Memory B cell (primary cell): Measurements from ENCODE around the gene UST.
"Not testable (repeated sequence)": the region's sequence is repeated elsewhere in the genome, so short reads cannot be mapped to it uniquely, and the experiment has no call there.

Source experiments
- ATAC-seq: fragments of 150-1000 bp; cut with Tn5 transposase; 2 replicates; pipeline ENCODE4 v1.10.0; 2021; ENCODE audit warnings: low read depth, mild to moderate bottlenecking, moderate library complexity
- DNase-seq, 2 donors: peaks; one replicate each; pipeline ENCODE4 v3.0.0; 2022; ENCODE audit warnings: low spot score in 2 of 2
- H3K27ac Mint-ChIP-seq: one replicate; pipeline ENCODE4 v1.8.0; 2022; ENCODE audit warnings: mild to moderate bottlenecking, moderate library complexity, mixed read lengths
- H3K27me3 Mint-ChIP-seq: one replicate; pipeline ENCODE4 v1.8.0; 2022; ENCODE audit warnings: mixed read lengths
- H3K36me3 Mint-ChIP-seq: one replicate; pipeline ENCODE4 v1.8.0; 2022; ENCODE audit warnings: mild to moderate bottlenecking, mixed read lengths
- H3K4me1 Mint-ChIP-seq: one replicate; pipeline ENCODE4 v1.8.0; 2022; ENCODE audit warnings: mixed read lengths
- H3K4me3 Mint-ChIP-seq: one replicate; pipeline ENCODE4 v1.8.0; 2022; ENCODE audit warnings: mild to moderate bottlenecking, moderate library complexity, mixed read lengths
- H3K9me3 Mint-ChIP-seq: one replicate; pipeline ENCODE4 v1.8.0; 2022; ENCODE audit warnings: mixed read lengths

UST gene

DNA sequence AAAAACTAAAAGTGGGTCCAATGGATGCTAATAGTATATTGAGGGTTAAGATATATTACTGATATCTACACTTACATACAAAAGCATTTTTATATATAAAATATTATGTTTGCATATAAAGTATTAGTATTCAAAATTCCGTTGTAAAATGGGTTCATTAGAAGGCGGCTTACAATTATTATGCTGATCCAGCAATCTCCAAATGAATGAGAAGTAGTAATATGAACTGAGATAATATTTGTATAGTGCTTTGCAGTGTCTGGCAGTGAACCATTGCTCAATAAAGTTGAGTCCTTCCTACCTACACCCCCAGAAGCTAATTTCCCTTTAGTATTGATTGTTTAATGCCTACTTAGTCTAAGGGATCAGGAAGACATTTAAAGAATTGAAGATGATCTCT is 146.2 kb downstream of the UST start:
- peaks cover 7% of the 10 kb centered on the region for H3K4me1 Mint-ChIP-seq
- ATAC-seq: no peak
- H3K4me3 Mint-ChIP-seq: no peak overlapping the region

DNA sequence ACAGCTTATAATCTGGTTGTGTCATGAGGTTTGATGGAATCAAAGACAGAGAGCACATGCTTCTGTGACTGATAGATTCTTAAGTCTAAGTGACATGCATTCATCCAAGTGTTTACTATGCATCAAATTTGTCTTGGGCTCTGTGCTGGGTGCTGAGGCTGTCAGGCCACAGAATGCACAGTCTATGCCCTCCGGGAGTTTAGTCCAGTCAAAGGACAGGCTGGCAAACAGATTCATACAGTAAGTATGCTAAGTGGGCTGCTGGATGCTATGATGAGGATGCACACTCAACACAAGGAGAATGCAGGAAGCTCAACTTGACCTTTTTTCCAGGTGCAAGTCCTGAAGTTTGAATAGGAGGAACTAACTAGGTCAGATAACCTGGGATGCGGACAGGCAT is 146.7 kb downstream of the UST start:
- H3K4me1 Mint-ChIP-seq: peaks cover 7% of the 10 kb centered on the region
- H3K27me3 Mint-ChIP-seq: no peaks in the 10 kb centered on the region
- H3K27ac Mint-ChIP-seq: peak overlapping the region; percentile 3
- H3K9me3 Mint-ChIP-seq: no peaks in the 10 kb centered on the region
- H3K4me3 Mint-ChIP-seq: no peak overlapping the region
- ATAC-seq: no peak
- H3K36me3 Mint-ChIP-seq: peaks cover 23% of the 10 kb centered on the region
- DNase-seq: no peak

More for the DNA sequence above, 146.2 kb downstream of the UST start:
- Mint-ChIP-seq H3K36me3 (peaks cover 26% of the 10 kb centered on the region), H3K9me3 (no peaks in the 10 kb centered on the region), H3K27me3 (no peaks in the 10 kb centered on the region), H3K27ac (no peak overlapping the region)
- no peak for DNase-seq

DNA sequence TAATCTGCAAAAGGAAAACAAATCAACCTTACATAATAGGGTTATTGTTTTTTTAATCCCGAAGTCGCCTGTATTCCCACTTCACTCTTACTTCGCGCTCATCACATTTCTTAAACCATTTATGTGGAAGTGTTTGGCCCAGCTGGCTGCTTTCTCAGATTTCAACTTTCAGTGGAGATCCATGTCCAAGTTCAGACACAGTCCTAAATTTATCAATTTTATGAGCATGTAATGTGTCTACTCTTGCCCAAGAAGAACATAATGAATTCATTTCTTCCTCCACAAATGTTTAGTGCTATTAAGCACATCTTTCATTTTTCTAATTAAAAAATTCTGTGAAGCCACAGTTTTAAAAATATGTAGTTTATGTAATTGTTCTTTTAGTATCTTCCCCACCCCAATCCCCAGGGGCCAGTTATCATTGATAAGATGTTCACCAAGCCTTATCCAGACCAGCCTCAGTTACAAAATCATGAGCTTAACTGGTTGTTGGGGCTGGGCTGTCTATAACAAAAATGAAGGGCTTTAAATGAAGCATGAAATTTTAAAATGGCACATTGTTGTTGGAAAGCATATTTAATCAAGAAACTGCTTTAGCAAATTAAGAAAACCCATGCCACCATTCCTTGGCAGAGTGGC is 151.7 kb downstream of the UST start:
- peaks cover 29% of the 10 kb centered on the region for H3K36me3 Mint-ChIP-seq
- H3K4me1 Mint-ChIP-seq: peaks cover 6% of the 10 kb centered on the region
- H3K27ac Mint-ChIP-seq: no peak overlapping the region
- no peaks in the 10 kb centered on the region for H3K27me3 Mint-ChIP-seq
- H3K9me3 Mint-ChIP-seq: peaks cover 8% of the 10 kb centered on the region
- DNase-seq: no peak
- no peak overlapping the region for H3K4me3 Mint-ChIP-seq
- ATAC-seq: no peak

DNA sequence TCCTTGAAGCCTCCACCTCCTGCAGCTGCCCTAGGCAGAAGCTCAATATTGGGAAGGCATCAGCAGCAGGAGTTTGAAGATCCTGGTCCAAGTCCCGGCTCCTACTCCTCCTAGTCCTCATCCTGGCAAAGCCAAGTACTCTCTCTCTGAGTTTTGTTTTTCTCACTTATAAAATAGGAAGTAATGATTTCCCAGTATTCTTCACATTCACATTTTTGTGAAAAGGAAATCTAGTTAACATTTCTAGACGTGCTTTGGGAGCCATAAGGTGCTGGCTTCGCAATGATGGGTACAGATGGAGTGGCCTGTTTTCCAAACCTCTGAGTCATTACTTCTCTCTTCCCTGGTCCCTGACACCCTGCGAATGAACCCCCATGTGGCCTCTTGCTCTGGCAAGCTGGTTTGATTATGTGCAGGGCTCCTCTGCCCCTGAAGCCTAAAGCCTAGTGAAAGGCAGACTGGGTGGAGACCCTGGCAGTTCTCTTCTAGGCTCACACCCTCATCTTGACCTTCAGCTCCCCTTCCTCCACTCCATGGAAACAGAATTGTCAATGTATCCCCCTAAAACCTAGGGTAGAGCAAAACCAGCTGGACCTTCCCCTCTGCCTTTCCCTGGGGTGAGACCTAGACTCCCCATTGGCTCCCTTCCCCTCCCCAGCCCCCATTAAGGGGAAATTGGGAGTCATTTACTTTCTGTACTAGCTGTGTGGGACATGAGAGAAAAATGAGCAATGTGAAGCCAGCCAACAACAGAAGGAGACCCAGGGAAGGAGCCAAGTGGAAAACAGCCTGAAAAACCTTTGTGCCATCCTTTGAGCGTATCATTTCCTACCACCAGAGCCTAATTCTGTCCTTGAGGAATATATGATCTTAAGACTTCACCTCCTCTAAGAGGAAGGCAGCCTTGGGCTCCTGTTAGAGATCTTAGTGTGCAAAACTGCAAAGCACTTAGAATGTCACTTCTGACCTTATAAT is 158.4 kb downstream of the UST start:
- H3K4me1 Mint-ChIP-seq: peaks cover 17% of the 10 kb centered on the region
- no peaks in the 10 kb centered on the region for H3K27me3 Mint-ChIP-seq
- peaks cover 13% of the 10 kb centered on the region for H3K36me3 Mint-ChIP-seq
- peak overlapping the region; percentile 3 for H3K27ac Mint-ChIP-seq
- DNase-seq (no peak), ATAC-seq (no peak)
- H3K4me3 Mint-ChIP-seq: no peak overlapping the region
- peaks cover 6% of the 10 kb centered on the region for H3K9me3 Mint-ChIP-seq

DNA sequence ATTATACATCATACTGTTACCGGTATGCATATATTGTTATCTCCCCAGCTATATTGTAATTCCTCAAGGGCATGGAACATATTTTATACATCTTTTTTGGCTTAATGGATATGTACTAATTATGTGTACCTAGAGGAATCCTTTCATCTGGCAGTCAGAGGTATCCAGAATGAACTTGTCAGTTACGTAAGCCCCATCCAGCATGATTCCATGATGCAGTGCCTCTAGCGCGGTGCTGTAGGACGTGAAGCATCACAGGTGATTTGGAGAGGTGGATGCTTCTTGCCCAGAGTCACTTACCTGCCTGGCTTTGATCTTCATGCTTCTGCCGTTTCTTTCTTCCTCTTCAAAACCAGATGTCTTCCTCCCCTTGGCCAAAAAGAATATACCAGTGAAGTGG is 159.1 kb downstream of the UST start:
- peak overlapping the region; percentile 3 for H3K27ac Mint-ChIP-seq
- H3K36me3 Mint-ChIP-seq: peaks cover 8% of the 10 kb centered on the region

DNA sequence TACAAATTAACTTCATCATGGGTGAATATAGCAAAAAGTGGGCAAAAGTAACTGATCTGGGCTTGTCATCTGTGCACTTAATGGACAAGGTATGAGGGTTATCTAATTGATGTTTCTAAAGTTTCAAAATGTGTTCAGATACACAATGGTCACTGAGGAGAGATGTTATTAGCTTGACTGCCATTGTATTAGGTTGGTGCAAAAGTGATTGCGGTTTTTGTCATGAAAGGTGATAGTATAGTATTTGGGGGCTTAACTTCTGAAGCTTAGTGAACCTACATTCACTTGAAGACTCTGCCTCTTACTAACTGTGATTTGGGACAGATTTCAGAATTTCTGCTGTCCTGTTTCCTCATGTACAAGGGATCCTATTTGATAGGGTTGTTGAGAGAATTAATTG is 159.6 kb downstream of the UST start:
- H3K27ac Mint-ChIP-seq: peak overlapping the region; percentile 3
- ATAC-seq: no peak
- no peak overlapping the region for H3K4me3 Mint-ChIP-seq

More for the DNA sequence above, 159.1 kb downstream of the UST start:
- DNase-seq (no peak), ATAC-seq (no peak)
- H3K9me3 Mint-ChIP-seq: peaks cover under 1% of the 10 kb centered on the region
- peaks cover 15% of the 10 kb centered on the region for H3K4me1 Mint-ChIP-seq
- H3K27me3 Mint-ChIP-seq: no peaks in the 10 kb centered on the region
- no peak overlapping the region for H3K4me3 Mint-ChIP-seq

DNA sequence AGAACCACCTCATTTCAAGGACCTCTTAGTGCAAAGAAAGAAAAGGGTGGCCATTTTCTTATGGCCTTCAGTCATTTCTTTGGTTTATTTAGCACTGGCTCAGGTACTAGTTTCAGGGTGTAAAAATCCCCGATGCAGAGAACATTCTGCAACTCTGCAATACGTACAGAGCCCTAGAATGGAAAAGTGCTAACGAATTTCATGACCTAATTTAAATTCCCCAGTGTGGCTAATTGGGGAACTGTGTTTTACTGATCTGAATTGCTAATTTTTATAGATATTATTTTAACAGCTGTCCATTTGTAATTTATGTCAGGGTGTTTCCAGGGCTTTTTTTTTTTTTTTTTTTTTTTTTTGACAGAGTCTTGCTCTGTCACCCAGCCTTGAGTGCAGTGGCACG is 160.7 kb downstream of the UST start:
- Mint-ChIP-seq H3K27ac (no peak overlapping the region), H3K4me1 (peaks cover 15% of the 10 kb centered on the region), H3K4me3 (no peak overlapping the region), H3K36me3 (peaks cover 6% of the 10 kb centered on the region), H3K9me3 (no peaks in the 10 kb centered on the region), H3K27me3 (no peaks in the 10 kb centered on the region)
- DNase-seq: no peak
- peak; percentile 88 for ATAC-seq

More for the DNA sequence above, 159.6 kb downstream of the UST start:
- Mint-ChIP-seq H3K4me1 (peaks cover 15% of the 10 kb centered on the region), H3K27me3 (no peaks in the 10 kb centered on the region), H3K36me3 (peaks cover 6% of the 10 kb centered on the region), H3K9me3 (no peaks in the 10 kb centered on the region)
- DNase-seq: no peak

DNA sequence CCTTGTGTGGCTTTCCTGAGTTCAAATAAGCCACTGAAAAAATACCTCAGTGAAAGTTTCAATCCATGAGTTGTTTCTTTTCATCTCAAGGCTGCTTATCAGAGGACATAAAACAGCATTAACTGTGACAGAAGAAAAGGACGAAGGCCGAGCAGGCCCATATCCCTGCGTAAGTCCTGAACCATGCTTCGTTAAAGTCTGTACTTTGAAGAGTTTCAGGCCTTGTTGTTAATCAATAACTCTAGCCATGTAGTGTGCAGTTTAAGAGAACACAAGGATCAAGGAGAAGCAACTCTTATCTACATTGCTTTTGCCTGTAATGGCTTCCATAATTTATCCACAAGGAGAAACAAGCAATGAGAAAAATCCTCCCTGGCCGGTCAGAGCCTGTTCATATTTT is 165.4 kb downstream of the UST start:
- Mint-ChIP-seq H3K9me3 (no peaks in the 10 kb centered on the region), H3K27me3 (no peaks in the 10 kb centered on the region), H3K4me1 (peaks cover 7% of the 10 kb centered on the region), H3K27ac (no peak overlapping the region), H3K36me3 (peaks cover 6% of the 10 kb centered on the region), H3K4me3 (no peak overlapping the region)
- no peak for DNase-seq
- no peak for ATAC-seq

DNA sequence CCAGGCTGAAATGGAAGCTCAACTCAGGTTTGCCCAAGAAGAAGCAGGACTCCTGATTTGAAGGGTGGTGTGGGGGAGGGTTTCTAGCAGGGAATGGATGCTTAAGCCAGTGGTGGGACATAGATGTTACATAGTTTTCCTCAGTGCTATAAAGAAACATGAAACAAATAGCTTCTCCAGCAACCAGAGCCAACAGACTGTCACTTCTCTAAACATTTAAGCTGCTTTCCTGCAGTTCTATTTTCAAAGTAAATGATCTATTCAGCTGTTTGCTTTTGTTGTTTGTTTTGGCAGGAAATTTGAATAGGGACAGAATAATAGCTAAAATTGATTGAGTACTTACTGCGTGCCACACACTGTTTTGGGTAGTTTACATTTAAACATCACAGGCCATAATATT is 169.0 kb downstream of the UST start:
- no peak overlapping the region for H3K27ac Mint-ChIP-seq
- peaks cover 4% of the 10 kb centered on the region for H3K9me3 Mint-ChIP-seq
- no peak overlapping the region for H3K4me3 Mint-ChIP-seq
- no peak for DNase-seq
- H3K27me3 Mint-ChIP-seq: no peaks in the 10 kb centered on the region
- ATAC-seq: no peak
- peaks cover 15% of the 10 kb centered on the region for H3K36me3 Mint-ChIP-seq
- peaks cover 18% of the 10 kb centered on the region for H3K4me1 Mint-ChIP-seq

DNA sequence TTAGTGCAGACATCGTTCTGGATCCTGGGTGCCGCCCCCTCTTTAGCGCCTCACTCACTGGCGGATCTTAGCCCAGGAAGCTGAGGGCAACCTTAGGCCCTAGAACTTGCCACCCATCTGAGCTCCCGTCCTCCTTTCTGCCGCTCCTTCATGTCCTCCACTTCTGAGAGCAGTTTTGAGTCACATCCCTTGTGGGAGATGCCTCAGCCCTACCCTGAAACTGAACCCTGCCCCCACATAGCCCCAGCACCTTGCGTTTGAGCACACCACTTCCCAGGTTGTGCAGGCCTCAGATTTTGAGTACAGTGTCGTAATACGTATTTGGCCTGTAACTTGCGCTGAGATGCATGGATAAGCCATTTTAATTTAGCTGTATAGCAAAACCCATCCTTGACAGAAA is 169.7 kb downstream of the UST start:
- ATAC-seq, H3K4me3 Mint-ChIP-seq, DNase-seq, H3K27ac Mint-ChIP-seq, H3K9me3 Mint-ChIP-seq, H3K27me3 Mint-ChIP-seq: not testable (repeated sequence)
- H3K4me1 Mint-ChIP-seq: peaks cover 18% of the 10 kb centered on the region
- peaks cover 19% of the 10 kb centered on the region for H3K36me3 Mint-ChIP-seq

DNA sequence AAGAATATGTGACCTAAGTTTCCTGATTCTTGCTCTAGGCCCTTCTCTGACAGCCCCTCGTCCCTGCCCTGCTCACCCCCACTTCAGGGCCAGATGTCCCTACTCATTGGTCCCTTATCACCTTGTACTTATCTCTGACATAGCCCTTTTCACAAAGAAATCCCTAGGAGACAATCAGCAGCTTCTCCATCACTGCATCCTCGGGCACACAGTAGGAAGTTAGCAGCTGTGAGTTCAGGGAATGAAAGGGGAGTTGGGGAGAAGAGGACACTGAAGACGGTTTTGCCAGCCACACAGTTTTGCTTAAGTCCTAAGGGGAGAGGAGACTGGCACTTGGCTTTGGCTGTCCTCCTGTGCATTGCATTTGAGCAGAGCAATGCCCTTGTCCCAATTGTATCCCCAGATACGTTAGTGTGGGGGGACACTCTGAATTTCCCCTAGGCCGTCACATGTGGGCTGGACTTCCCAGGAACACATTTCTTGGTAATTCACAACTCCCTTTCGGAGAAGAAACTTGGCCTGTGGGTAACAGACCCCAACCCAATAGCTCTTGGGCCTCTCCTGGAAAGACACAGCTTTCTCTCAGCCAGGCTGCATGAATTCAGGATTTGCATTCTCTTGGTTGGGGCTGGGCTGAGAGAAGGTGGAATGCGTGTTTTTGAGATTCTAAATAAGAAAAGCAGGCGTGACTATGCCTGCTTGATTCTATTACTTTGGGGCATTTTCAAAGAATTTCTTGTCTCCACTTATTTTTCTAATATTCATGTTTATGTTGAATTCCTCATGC is 177.6 kb downstream of the UST start:
- H3K4me3 Mint-ChIP-seq: no peak overlapping the region
- peaks cover 15% of the 10 kb centered on the region for H3K36me3 Mint-ChIP-seq
- peak overlapping the region; percentile 35 for H3K27ac Mint-ChIP-seq
- DNase-seq (no peak), ATAC-seq (no peak)
- H3K27me3 Mint-ChIP-seq: no peaks in the 10 kb centered on the region
- peaks cover 13% of the 10 kb centered on the region for H3K4me1 Mint-ChIP-seq
- no peaks in the 10 kb centered on the region for H3K9me3 Mint-ChIP-seq

DNA sequence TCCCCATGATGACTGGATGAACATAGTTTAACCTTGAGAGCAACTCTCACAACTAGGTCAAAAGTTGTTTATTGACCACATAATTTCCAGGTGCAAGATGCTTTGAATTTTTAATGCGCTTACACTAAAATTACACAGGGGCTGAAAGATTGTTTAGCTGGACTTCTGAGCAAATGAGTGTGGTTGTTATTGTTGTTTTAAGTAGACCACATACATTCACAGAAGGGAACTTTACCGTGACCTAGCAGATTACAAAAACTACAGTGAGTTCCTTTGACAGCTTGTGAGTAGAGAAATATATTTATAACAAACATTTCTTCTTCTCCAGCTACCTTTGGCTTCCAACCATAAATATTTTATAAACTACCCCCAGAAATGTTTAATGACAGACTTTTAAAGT is 178.9 kb downstream of the UST start:
- DNase-seq: no peak
- Mint-ChIP-seq H3K4me1 (peaks cover 12% of the 10 kb centered on the region), H3K36me3 (peaks cover 11% of the 10 kb centered on the region), H3K27ac (no peak overlapping the region), H3K27me3 (no peaks in the 10 kb centered on the region), H3K4me3 (no peak overlapping the region), H3K9me3 (no peaks in the 10 kb centered on the region)
- ATAC-seq: no peak

DNA sequence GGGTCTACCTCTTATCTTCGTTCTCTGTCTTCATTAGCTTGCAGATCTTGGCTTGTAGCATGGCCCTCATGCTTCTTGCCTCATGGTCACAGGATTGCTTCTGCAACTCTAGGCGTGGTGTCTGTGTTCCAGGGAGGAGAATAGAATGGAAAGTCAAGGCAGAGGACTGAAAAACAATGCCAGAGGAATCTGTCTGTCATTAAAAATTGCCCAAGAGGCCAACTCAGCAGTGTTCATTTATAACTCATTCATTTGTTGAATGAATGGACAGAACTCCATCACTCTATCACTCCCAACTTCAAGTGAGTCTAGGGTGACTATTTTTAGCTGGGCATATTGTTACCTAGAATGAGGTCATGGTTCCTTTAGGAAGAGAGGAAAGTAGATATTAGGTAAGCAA is 179.6 kb downstream of the UST start:
- H3K27me3 Mint-ChIP-seq: no peaks in the 10 kb centered on the region
- peaks cover 6% of the 10 kb centered on the region for H3K36me3 Mint-ChIP-seq
- DNase-seq (no peak), ATAC-seq (no peak)
- no peak overlapping the region for H3K27ac Mint-ChIP-seq
- H3K4me3 Mint-ChIP-seq: no peak overlapping the region
- H3K9me3 Mint-ChIP-seq: no peaks in the 10 kb centered on the region
- peaks cover 19% of the 10 kb centered on the region for H3K4me1 Mint-ChIP-seq

DNA sequence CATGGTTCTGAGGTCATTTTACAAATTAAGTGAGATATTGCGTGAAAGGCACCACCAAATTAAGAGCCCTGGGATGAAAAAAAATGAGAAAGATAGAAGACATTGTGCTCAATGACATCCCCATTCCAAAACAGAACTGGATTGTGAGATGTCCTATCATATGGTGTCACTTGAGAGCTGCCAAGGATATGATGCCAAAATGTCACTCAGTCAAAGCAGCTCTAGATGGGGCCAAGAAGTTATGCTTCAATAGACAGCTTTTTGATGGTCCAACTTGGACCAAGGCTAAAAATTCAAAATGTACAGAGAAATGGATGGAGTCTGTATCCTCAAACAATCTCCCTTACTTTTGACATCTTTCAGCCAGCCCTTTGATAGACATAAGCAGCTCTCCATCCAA is 180.8 kb downstream of the UST start:
- Mint-ChIP-seq H3K36me3 (peaks cover 3% of the 10 kb centered on the region), H3K4me1 (peaks cover 16% of the 10 kb centered on the region), H3K9me3 (no peaks in the 10 kb centered on the region), H3K27ac (no peak overlapping the region), H3K4me3 (no peak overlapping the region), H3K27me3 (no peaks in the 10 kb centered on the region)
- no peak for ATAC-seq
- DNase-seq: no peak
